ENCODE data around the gene KLHL12. TPM values are rescaled to one million over a fixed set of nuclear protein-coding genes. Genes with fewer than 3 reads are reported as not detected.

KLHL12 gene
- total RNA-seq, 1 experiment from 2014 or later, result 52.4 TPM

- Histone ChIP-seq H3K27me3 (ENCODE audit: low read length) (no peaks in the 10 kb centered on the region), H3K36me3 (ENCODE audit: insufficient read depth, low read length) (no peaks in the 10 kb centered on the region), H3K4me1 (ENCODE audit: low read length) (peaks cover 29% of the 10 kb centered on the region), H3K4me3 (ENCODE audit: low read length) (peak overlapping the region; percentile 90), H4K20me1 (ENCODE audit: insufficient read depth, low read depth, low read length) (peaks cover 16% of the 10 kb centered on the region), H3K79me2 (ENCODE audit: low read length) (peaks cover 61% of the 10 kb centered on the region), H3K9ac (ENCODE audit: low read length) (peak overlapping the region; percentile 96), H3K4me2 (ENCODE audit: low read depth, low read length, poor library complexity, severe bottlenecking) (peak overlapping the region; percentile 82), H3K9me3 (ENCODE audit: low read length) (no peaks in the 10 kb centered on the region), H2AFZ (ENCODE audit: low read length) (no peak overlapping the region), H3K27ac (ENCODE audit: low read length) (no peak overlapping the region), H3K9me2 (replicated peaks; ENCODE audit: insufficient read depth, low read length) (no peaks in the 10 kb centered on the region)
- DNase-seq, result no peak
Observed at GRCh38 chr1:202956969-202957368, 29.9 kb upstream of the KLHL12 start.

DNA sequence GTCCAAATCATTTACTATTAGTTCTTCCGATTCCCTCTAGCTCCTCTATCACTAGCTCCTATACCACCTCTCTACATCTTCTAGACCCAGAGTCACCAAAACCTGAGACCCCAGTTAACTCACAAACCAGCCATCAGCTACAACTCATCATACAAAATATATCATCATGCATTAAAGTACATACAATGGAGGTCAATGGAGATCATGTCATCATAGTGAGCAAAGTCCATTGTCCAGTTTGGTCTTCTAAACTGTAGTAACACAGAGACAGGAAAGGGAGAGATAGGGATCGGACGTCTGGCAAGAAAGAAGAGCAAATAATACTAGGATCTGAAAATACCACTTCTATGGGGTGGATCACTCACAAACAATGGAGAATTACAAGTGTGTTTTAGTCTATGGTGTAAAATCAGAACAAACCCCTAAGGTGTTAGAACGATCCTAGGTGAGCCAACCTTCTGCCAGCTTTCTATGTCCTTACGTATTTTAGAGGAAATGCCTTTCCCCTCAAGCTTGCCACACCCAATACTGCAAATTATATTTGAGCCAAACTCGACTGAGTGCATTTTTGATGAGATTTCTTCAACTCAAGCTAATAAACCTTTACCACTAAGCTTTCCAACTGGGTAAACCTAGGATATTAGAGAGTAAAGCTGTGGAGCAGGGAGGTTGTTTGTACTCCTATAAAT is 27.2 kb upstream of the KLHL12 start:
- Histone ChIP-seq H3K4me1 (ENCODE audit: low read length) (peaks cover 23% of the 10 kb centered on the region), H3K9ac (ENCODE audit: low read length) (no peak overlapping the region), H3K27ac (ENCODE audit: low read length) (no peak overlapping the region), H3K4me3 (ENCODE audit: low read length) (no peak overlapping the region), H3K79me2 (ENCODE audit: low read length) (peaks cover 78% of the 10 kb centered on the region), H4K20me1 (ENCODE audit: insufficient read depth, low read depth, low read length) (peaks cover 22% of the 10 kb centered on the region), H3K27me3 (ENCODE audit: low read length) (no peaks in the 10 kb centered on the region), H2AFZ (ENCODE audit: low read length) (no peak overlapping the region), H3K4me2 (ENCODE audit: low read depth, low read length, poor library complexity, severe bottlenecking) (no peak overlapping the region), H3K36me3 (ENCODE audit: insufficient read depth, low read length) (peaks cover 9% of the 10 kb centered on the region; the same call in 1 of the 2 replicates), H3K9me3 (ENCODE audit: low read length) (no peaks in the 10 kb centered on the region), H3K9me2 (replicated peaks; ENCODE audit: insufficient read depth, low read length) (no peaks in the 10 kb centered on the region)
- peak; percentile 36 for DNase-seq

- no peaks in the 10 kb centered on the region for H3K27me3 ChIP-seq (ENCODE audit: low read length)
- H3K36me3 ChIP-seq (ENCODE audit: insufficient read depth, low read length), result peaks cover 9% of the 10 kb centered on the region; the same call in 1 of the 2 replicates
- no peak for DNase-seq
- H3K9me3 ChIP-seq (ENCODE audit: low read length), result no peaks in the 10 kb centered on the region
- H3K27ac ChIP-seq (ENCODE audit: low read length), result no peak overlapping the region
- H3K4me2 ChIP-seq (ENCODE audit: low read depth, low read length, poor library complexity, severe bottlenecking), result no peak overlapping the region
- no peak overlapping the region for H3K9ac ChIP-seq (ENCODE audit: low read length)
- H3K4me1 ChIP-seq (ENCODE audit: low read length), result peaks cover 15% of the 10 kb centered on the region
- H3K9me2 ChIP-seq (replicated peaks; ENCODE audit: insufficient read depth, low read length), result no peaks in the 10 kb centered on the region
- H3K4me3 ChIP-seq (ENCODE audit: low read length), result no peak overlapping the region
- peaks cover 78% of the 10 kb centered on the region for H3K79me2 ChIP-seq (ENCODE audit: low read length)
- H4K20me1 ChIP-seq (ENCODE audit: insufficient read depth, low read depth, low read length), result peaks cover 22% of the 10 kb centered on the region
- H2AFZ ChIP-seq (ENCODE audit: low read length), result no peak overlapping the region
Observed at GRCh38 chr1:202953392-202953791, 26.4 kb upstream of the KLHL12 start.

DNA sequence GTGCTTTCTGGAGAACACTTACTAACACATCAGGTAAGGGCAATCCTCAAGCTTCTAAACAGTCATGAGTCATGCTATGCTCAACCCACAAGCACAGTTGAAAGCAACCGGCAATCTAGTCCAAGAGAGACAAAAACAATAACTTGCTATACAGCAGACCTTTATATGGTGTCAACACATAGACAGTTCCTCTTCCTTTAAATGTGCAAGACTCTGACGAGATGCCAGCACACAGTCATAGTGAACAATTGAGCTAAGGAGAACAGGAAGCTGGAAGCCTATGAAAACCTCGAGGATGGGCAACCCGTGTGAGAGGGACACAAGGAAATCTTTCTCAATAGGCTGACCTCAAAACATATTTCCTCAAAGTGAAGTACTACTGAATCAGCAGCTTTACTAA is 25.8 kb upstream of the KLHL12 start:
- H3K4me1 ChIP-seq (ENCODE audit: low read length), result peaks cover 14% of the 10 kb centered on the region
- no peak overlapping the region for H3K27ac ChIP-seq (ENCODE audit: low read length)
- no peak overlapping the region for H3K4me2 ChIP-seq (ENCODE audit: low read depth, low read length, poor library complexity, severe bottlenecking)
- no peak overlapping the region for H3K4me3 ChIP-seq (ENCODE audit: low read length)
- H3K9me2 ChIP-seq (replicated peaks; ENCODE audit: insufficient read depth, low read length), result no peaks in the 10 kb centered on the region
- peaks cover 22% of the 10 kb centered on the region for H4K20me1 ChIP-seq (ENCODE audit: insufficient read depth, low read depth, low read length)
- H3K27me3 ChIP-seq (ENCODE audit: low read length), result no peaks in the 10 kb centered on the region
- no peaks in the 10 kb centered on the region for H3K9me3 ChIP-seq (ENCODE audit: low read length)
- no peak overlapping the region for H2AFZ ChIP-seq (ENCODE audit: low read length)
- peaks cover 76% of the 10 kb centered on the region for H3K79me2 ChIP-seq (ENCODE audit: low read length)
- no peak overlapping the region for H3K9ac ChIP-seq (ENCODE audit: low read length)
- H3K36me3 ChIP-seq (ENCODE audit: insufficient read depth, low read length), result peaks cover 9% of the 10 kb centered on the region; the same call in 1 of the 2 replicates
- no peak for DNase-seq

DNA sequence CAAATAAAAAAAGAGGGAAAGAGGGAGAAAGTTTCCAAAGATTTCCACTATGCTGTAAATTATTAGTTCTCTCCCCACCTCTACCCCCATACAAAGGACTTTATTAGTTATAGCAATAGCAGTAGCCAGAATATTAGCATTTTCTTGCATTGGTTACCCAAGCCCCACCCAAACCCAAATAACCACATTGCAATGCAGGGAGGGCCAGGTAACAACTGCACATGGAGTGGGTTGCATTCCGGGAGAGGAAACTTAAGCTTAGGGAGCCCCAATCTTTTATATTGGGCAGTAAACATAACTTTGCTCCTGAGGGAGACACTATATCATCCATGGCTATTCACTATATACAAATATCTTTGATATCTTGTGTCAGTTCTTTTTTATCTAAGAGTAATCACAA is 25.1 kb upstream of the KLHL12 start:
- Histone ChIP-seq H3K9ac (ENCODE audit: low read length) (no peak overlapping the region), H2AFZ (ENCODE audit: low read length) (no peak overlapping the region), H3K79me2 (ENCODE audit: low read length) (peaks cover 68% of the 10 kb centered on the region), H3K27me3 (ENCODE audit: low read length) (no peaks in the 10 kb centered on the region), H4K20me1 (ENCODE audit: insufficient read depth, low read depth, low read length) (peaks cover 14% of the 10 kb centered on the region), H3K36me3 (ENCODE audit: insufficient read depth, low read length) (peaks cover 9% of the 10 kb centered on the region; the same call in 1 of the 2 replicates), H3K9me3 (ENCODE audit: low read length) (no peaks in the 10 kb centered on the region), H3K4me3 (ENCODE audit: low read length) (no peak overlapping the region), H3K4me2 (ENCODE audit: low read depth, low read length, poor library complexity, severe bottlenecking) (no peak overlapping the region), H3K27ac (ENCODE audit: low read length) (no peak overlapping the region), H3K4me1 (ENCODE audit: low read length) (peaks cover 11% of the 10 kb centered on the region), H3K9me2 (replicated peaks; ENCODE audit: insufficient read depth, low read length) (no peaks in the 10 kb centered on the region)
- DNase-seq, result no peak

DNA sequence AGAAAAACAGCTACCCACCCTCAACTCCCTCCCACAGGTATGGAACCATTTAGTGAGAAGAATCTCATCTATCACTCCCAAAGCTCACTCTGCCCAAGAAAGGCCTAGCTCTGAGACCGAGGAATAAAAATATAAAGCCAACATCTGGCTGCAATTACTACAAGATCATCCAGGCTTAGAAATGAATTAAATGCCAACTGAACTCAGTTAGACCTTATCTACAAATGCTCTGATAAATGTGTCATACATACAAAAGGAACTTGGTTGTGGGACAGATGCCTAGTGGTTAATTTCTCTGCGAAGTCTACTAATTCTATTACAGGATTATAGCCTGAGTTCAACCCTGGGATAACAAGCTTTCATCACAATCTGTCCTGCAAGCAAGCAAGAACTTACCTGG is 24.4 kb upstream of the KLHL12 start:
- Histone ChIP-seq H3K27me3 (ENCODE audit: low read length) (no peaks in the 10 kb centered on the region), H3K4me3 (ENCODE audit: low read length) (no peak overlapping the region), H3K79me2 (ENCODE audit: low read length) (peaks cover 62% of the 10 kb centered on the region), H3K27ac (ENCODE audit: low read length) (no peak overlapping the region), H3K36me3 (ENCODE audit: insufficient read depth, low read length) (peaks cover 9% of the 10 kb centered on the region; the same call in 1 of the 2 replicates), H3K4me1 (ENCODE audit: low read length) (peaks cover 5% of the 10 kb centered on the region), H3K4me2 (ENCODE audit: low read depth, low read length, poor library complexity, severe bottlenecking) (no peak overlapping the region), H3K9me2 (replicated peaks; ENCODE audit: insufficient read depth, low read length) (no peaks in the 10 kb centered on the region), H3K9ac (ENCODE audit: low read length) (no peak overlapping the region), H3K9me3 (ENCODE audit: low read length) (no peaks in the 10 kb centered on the region), H4K20me1 (ENCODE audit: insufficient read depth, low read depth, low read length) (peaks cover 8% of the 10 kb centered on the region), H2AFZ (ENCODE audit: low read length) (no peak overlapping the region)
- no peak for DNase-seq

DNA sequence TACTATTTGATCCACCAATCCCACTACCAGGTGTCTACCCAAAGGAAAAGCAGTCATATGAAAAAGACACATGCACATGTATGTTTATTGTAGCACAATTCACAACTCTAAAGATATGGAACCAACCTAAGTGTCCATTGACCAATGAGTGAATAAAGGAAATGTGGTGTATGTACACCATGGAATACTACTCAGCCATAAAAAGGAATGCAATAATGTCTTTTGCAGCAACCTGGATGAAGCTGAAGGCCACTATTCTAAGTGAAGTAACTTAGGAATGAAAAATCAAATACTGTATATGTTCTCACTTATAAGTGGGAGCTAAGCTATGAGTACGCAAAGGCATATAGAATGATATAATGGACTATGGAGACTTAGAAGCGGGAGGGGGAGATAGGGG is 18.4 kb upstream of the KLHL12 start:
- DNase-seq, result no peak

DNA sequence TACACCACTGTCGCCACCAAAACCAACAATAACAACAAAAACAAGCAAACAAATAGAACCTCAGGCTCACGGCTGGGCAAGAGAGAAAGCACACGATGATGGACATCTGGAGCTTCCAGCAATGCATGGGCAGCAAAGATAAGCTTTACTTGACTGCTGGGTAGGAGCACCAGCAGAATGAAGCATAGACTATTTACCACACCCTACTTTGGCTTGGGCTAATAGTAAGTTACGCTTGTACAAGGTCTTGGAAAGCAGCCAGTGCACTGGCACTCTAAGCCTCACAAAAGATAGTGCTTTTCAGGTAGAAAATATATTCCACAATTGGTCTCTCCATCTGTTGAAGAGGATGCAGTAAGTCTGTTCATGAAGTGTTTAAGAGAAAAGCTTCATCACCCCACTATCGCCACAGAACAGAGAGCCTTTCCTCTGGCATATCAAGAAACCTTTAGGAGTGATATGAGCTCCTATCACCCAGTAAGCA is 17.4 kb upstream of the KLHL12 start:
- no peak overlapping the region for H3K4me3 ChIP-seq (ENCODE audit: low read length)
- H3K27me3 ChIP-seq (ENCODE audit: low read length), result no peaks in the 10 kb centered on the region
- no peak overlapping the region for H3K4me2 ChIP-seq (ENCODE audit: low read depth, low read length, poor library complexity, severe bottlenecking)
- H3K79me2 ChIP-seq (ENCODE audit: low read length), result no peaks in the 10 kb centered on the region
- H3K27ac ChIP-seq (ENCODE audit: low read length), result no peak overlapping the region
- H3K9me2 ChIP-seq (replicated peaks; ENCODE audit: insufficient read depth, low read length), result no peaks in the 10 kb centered on the region
- no peak overlapping the region for H3K9ac ChIP-seq (ENCODE audit: low read length)
- H3K36me3 ChIP-seq (ENCODE audit: insufficient read depth, low read length), result peaks cover 46% of the 10 kb centered on the region
- no peak for DNase-seq
- H4K20me1 ChIP-seq (ENCODE audit: insufficient read depth, low read depth, low read length), result no peaks in the 10 kb centered on the region
- no peak overlapping the region for H2AFZ ChIP-seq (ENCODE audit: low read length)
- H3K4me1 ChIP-seq (ENCODE audit: low read length), result no peaks in the 10 kb centered on the region
- H3K9me3 ChIP-seq (ENCODE audit: low read length), result no peaks in the 10 kb centered on the region

More for the DNA sequence above, 18.4 kb upstream of the KLHL12 start:
- H3K79me2 ChIP-seq (ENCODE audit: low read length), result peaks cover 2% of the 10 kb centered on the region
- H4K20me1 ChIP-seq (ENCODE audit: insufficient read depth, low read depth, low read length), result no peaks in the 10 kb centered on the region
- no peaks in the 10 kb centered on the region for H3K9me2 ChIP-seq (replicated peaks; ENCODE audit: insufficient read depth, low read length)
- no peaks in the 10 kb centered on the region for H3K27me3 ChIP-seq (ENCODE audit: low read length)
- H3K9me3 ChIP-seq (ENCODE audit: low read length), result no peaks in the 10 kb centered on the region
- H3K9ac ChIP-seq (ENCODE audit: low read length), result no peak overlapping the region
- no peak overlapping the region for H3K4me3 ChIP-seq (ENCODE audit: low read length)
- H3K4me2 ChIP-seq (ENCODE audit: low read depth, low read length, poor library complexity, severe bottlenecking), result no peak overlapping the region
- peaks cover 47% of the 10 kb centered on the region for H3K36me3 ChIP-seq (ENCODE audit: insufficient read depth, low read length)
- no peak overlapping the region for H2AFZ ChIP-seq (ENCODE audit: low read length)
- H3K27ac ChIP-seq (ENCODE audit: low read length), result no peak overlapping the region
- no peaks in the 10 kb centered on the region for H3K4me1 ChIP-seq (ENCODE audit: low read length)
